ENCODE data around the gene SNRNP70.

DNA sequence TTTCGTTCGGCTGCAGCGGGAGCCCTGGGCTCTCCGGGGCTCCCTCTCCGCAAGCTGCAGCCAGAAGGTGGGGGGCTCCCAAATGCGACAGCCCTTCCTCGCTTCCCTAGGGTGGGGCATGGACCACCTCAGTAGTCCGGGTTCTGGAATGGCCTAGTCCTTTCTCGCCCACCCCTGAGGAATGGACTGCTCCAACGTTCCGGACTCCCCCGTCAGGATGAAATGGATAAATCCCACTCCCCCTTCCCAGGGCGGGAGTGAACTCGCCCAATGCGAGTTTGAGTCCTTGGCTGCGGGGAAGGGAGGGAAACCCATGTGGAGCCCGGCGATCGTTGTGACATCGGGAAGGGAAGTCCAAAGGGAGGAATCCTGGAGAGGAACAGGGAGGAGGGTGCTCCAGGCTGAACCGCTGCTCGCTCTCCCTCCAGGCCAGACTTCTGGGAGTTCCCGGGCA is 64.4 kb downstream of the SNRNP70 start:
- TF ChIP-seq RARB (CRISPR knock-in tag; IDR thresholded peaks at IDR 0.05), result no peak
- TF ChIP-seq, protein P1, sequence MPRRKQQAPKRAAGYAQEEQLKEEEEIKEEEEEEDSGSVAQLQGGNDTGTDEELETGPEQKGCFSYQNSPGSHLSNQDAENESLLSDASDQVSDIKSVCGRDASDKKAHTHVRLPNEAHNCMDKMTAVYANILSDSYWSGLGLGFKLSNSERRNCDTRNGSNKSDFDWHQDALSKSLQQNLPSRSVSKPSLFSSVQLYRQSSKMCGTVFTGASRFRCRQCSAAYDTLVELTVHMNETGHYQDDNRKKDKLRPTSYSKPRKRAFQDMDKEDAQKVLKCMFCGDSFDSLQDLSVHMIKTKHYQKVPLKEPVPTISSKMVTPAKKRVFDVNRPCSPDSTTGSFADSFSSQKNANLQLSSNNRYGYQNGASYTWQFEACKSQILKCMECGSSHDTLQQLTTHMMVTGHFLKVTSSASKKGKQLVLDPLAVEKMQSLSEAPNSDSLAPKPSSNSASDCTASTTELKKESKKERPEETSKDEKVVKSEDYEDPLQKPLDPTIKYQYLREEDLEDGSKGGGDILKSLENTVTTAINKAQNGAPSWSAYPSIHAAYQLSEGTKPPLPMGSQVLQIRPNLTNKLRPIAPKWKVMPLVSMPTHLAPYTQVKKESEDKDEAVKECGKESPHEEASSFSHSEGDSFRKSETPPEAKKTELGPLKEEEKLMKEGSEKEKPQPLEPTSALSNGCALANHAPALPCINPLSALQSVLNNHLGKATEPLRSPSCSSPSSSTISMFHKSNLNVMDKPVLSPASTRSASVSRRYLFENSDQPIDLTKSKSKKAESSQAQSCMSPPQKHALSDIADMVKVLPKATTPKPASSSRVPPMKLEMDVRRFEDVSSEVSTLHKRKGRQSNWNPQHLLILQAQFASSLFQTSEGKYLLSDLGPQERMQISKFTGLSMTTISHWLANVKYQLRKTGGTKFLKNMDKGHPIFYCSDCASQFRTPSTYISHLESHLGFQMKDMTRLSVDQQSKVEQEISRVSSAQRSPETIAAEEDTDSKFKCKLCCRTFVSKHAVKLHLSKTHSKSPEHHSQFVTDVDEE (CRISPR knock-in tag; IDR thresholded peaks at IDR 0.05), result no peak
- TF ChIP-seq, protein P2, sequence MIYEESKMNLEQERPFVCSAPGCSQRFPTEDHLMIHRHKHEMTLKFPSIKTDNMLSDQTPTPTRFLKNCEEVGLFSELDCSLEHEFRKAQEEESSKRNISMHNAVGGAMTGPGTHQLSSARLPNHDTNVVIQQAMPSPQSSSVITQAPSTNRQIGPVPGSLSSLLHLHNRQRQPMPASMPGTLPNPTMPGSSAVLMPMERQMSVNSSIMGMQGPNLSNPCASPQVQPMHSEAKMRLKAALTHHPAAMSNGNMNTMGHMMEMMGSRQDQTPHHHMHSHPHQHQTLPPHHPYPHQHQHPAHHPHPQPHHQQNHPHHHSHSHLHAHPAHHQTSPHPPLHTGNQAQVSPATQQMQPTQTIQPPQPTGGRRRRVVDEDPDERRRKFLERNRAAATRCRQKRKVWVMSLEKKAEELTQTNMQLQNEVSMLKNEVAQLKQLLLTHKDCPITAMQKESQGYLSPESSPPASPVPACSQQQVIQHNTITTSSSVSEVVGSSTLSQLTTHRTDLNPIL (CRISPR knock-in tag; IDR thresholded peaks at IDR 0.05; ENCODE audit: low read depth), result no peak

Measured in SK-N-SH treated with all-trans-retinoic acid at 6 μM for 48 hours (cell line).